Breast epithelium (tissue), 4 donors: ENCODE data around the gene KCNC1. TPM values are rescaled to one million over a fixed set of nuclear protein-coding genes. Genes with fewer than 3 reads are reported as not detected.

ENCODE experiments used
- DNase-seq, 2 donors: peaks; one replicate each; pipeline ENCODE4 v3.0.0-alpha.2; 2019; ENCODE audit warnings: low spot score in 2 of 2
- H3K27ac ChIP-seq, 2 donors: fragments of 200-600 bp; sonication (generic) in 1 of 2; one replicate each; pipeline ENCODE4 v1.5.1; 2016 to 2019; ENCODE audit warnings: mild to moderate bottlenecking in 1 of 2
- H3K27me3 ChIP-seq, 2 donors: fragments of 200-600 bp; sonication (generic) in 1 of 2; one replicate each; pipeline versions ENCODE4 v1.5.1 to v1.6.0; 2017 to 2019; ENCODE audit warnings: control low read depth in 1 of 2, mild to moderate bottlenecking in 1 of 2
- H3K36me3 ChIP-seq: fragments of 200-600 bp; one replicate; pipeline ENCODE4 v1.5.1; 2019
- H3K4me1 ChIP-seq, 2 donors: fragments of 200-600 bp; sonication (generic); one replicate each; pipeline ENCODE4 v1.5.1; 2016 to 2019; ENCODE audit warnings: control low read depth in 1 of 2
- H3K4me3 ChIP-seq, 3 donors: fragments of 200-600 bp; sonication (generic); 1 replicate in 2 of 3; 2 replicates in 1 of 3; pipeline ENCODE4 v1.5.1; 2016 to 2019; ENCODE audit warnings: mild to moderate bottlenecking in 3 of 3, moderate library complexity in 2 of 3
- H3K9me3 ChIP-seq, 2 donors: fragments of 200-600 bp; sonication (generic) in 1 of 2; one replicate each; pipeline ENCODE4 v1.5.1; 2016 to 2019; ENCODE audit warnings: control low read depth in 1 of 2
- CTCF ChIP-seq, 3 donors: fragments of 450-650 bp; IDR thresholded peaks; one replicate each; pipeline ENCODE4 v1.5.1; 2016 to 2017; ENCODE audit warnings: antibody characterized with exemption in 3 of 3, mild to moderate bottlenecking in 3 of 3, moderate library complexity in 3 of 3
- POLR2A ChIP-seq: fragments of 450-650 bp; IDR thresholded peaks from one replicate; pipeline ENCODE4 v1.6.1; 2016; ENCODE audit warnings: antibody characterized with exemption, mild to moderate bottlenecking, moderate library complexity
- POLR2AphosphoS5 ChIP-seq, 3 donors: sonication (generic); formaldehyde crosslinking; IDR thresholded peaks; one replicate each; pipeline ENCODE4 v1.6.1; 2017; ENCODE audit warnings: antibody characterized with exemption in 3 of 3
- intact Hi-C: fragments of 100-400 bp; cut with DNase I; formaldehyde crosslinking; loops from one replicate; pipeline ENCODE4 v1.15.1; 2023; ENCODE audit warnings: low total_unique reads
- total RNA-seq, 3 donors: library from RNA; depleted of rRNA; stranded (reverse); fragments of >200 nt; gene quantifications; one replicate each; pipeline ENCODE4 v1.1.0, GENCODE V29; 2016

The KCNC1 gene
- total RNA-seq, 3 donors from 2014 or later = 0.15 TPM; not detected in 2

- Histone ChIP-seq H3K4me3 (no peak overlapping the region), H3K9me3 (no peaks in the 10 kb centered on the region), H3K36me3 (no peaks in the 10 kb centered on the region), H3K27ac (no peak overlapping the region), H3K27me3 (peaks cover 10 to 34% of the 10 kb centered on the region in 2 donors), H3K4me1 (no peaks in the 10 kb centered on the region)
- intact Hi-C loops = loop anchor here (5.0 kb wide), 1 partner anchor 244 kb away; no protein-coding TSS in a partner anchor
- TF ChIP-seq POLR2A (no peak), POLR2AphosphoS5 (IDR thresholded peaks at IDR 0.05) (no peak), CTCF (IDR thresholded peaks at IDR 0.05) (no peak)
- DNase-seq = no peak
These were observed 1.3 kb upstream of the KCNC1 start for GRCh38 chr11:17733261-17733660.

GRCh38 chr11:17734986-17735817 is 621 bp downstream of the KCNC1 start:
- no peaks in the 10 kb centered on the region for H3K36me3 ChIP-seq
- no peaks in the 10 kb centered on the region for H3K4me1 ChIP-seq
- peak overlapping the region; percentile 23 to 66 (median 43) for H3K4me3 ChIP-seq
- intact Hi-C loops = loop anchor here (5.0 kb wide), 1 partner anchor 242 kb away; no protein-coding TSS in a partner anchor
- DNase-seq = peak; percentile 23 to 72
- no peak overlapping the region for H3K27ac ChIP-seq
- H3K9me3 ChIP-seq = no peaks in the 10 kb centered on the region
- peaks cover 10 to 37% of the 10 kb centered on the region in 2 donors for H3K27me3 ChIP-seq
- no peak for TF ChIP-seq CTCF (IDR thresholded peaks at IDR 0.05)
- no peak for TF ChIP-seq POLR2A
- no peak for TF ChIP-seq POLR2AphosphoS5 (IDR thresholded peaks at IDR 0.05)

GRCh38 chr11:17735818-17736578 is 1.4 kb downstream of the KCNC1 start:
- DNase-seq = peak in 1 of 2 donors; percentile 40
- TF ChIP-seq CTCF (IDR thresholded peaks at IDR 0.05) = no peak
- Histone ChIP-seq H3K27me3 (peaks cover 10 to 36% of the 10 kb centered on the region in 2 donors), H3K27ac (no peak overlapping the region), H3K4me3 (peak overlapping the region in 2 of 3 donors; percentile 43 to 66), H3K9me3 (no peaks in the 10 kb centered on the region), H3K36me3 (no peaks in the 10 kb centered on the region), H3K4me1 (no peaks in the 10 kb centered on the region)
- intact Hi-C loops = no loop called here

- H3K36me3 ChIP-seq = no peaks in the 10 kb centered on the region
- DNase-seq = no peak
- intact Hi-C loops = no loop called here
- no peak overlapping the region for H3K4me3 ChIP-seq
- no peaks in the 10 kb centered on the region for H3K4me1 ChIP-seq
- no peak overlapping the region for H3K27ac ChIP-seq
- no peaks in the 10 kb centered on the region for H3K9me3 ChIP-seq
- H3K27me3 ChIP-seq = peaks cover 10 to 39% of the 10 kb centered on the region in 2 donors
- no peak for TF ChIP-seq POLR2A
- no peak for TF ChIP-seq CTCF (IDR thresholded peaks at IDR 0.05)
- no peak for TF ChIP-seq POLR2AphosphoS5 (IDR thresholded peaks at IDR 0.05)
These were observed 2.0 kb downstream of the KCNC1 start for GRCh38 chr11:17736579-17736893.
